ENCODE data around the gene ETF1. TPM values are rescaled to one million over a fixed set of nuclear protein-coding genes. Genes with fewer than 3 reads are reported as not detected.

ETF1 gene
- total RNA-seq, 1 donor from 2014 or later: 86.8 TPM

Other genes with a start within 250 kb of the ETF1 start
- gene CDC25C, start 211.4 kb downstream of the ETF1 start, total RNA-seq: 0.19 TPM
- gene FAM53C, start 205.0 kb downstream of the ETF1 start, total RNA-seq: 23.8 TPM
- 48.5 TPM for gene KDM3B, start 190.6 kb downstream of the ETF1 start, total RNA-seq
- gene REEP2, start 104.2 kb downstream of the ETF1 start, total RNA-seq: 10.8 TPM
- 66.8 TPM for gene EGR1, start 77.8 kb downstream of the ETF1 start, total RNA-seq
- 274 TPM for gene HSPA9, start 32.2 kb upstream of the ETF1 start, total RNA-seq
- 427 TPM for gene CTNNA1, start 210.2 kb upstream of the ETF1 start, total RNA-seq

Measured in cardiac septum (tissue), 1 donor.